KOPT-K1 (cell line): ENCODE results near the gene KYAT1.
A peak's percentile ranks its signal among the peaks of the same experiment; 100 is the strongest.

Source experiments
- H3K27ac ChIP-seq: fragments of 200-600 bp; sonication (generic); 2 replicates; pipeline ENCODE4 v1.5.1; 2016; ENCODE audit warnings: antibody characterized with exemption, mild to moderate bottlenecking, low read depth, low read length; ENCODE audit not compliant: poor library complexity, severe bottlenecking
- H3K36me3 ChIP-seq: fragments of 200-600 bp; sonication (generic); 2 replicates; pipeline ENCODE4 v1.5.1; 2017; ENCODE audit warnings: antibody characterized with exemption, mild to moderate bottlenecking, low read length, moderate library complexity; ENCODE audit not compliant: insufficient read depth
- H3K9me3 ChIP-seq: fragments of 200-600 bp; sonication (generic); 2 replicates; pipeline ENCODE4 v1.5.1; 2017; ENCODE audit warnings: antibody characterized with exemption, low read length, mild to moderate bottlenecking; ENCODE audit not compliant: insufficient read depth, poor library complexity, severe bottlenecking

The KYAT1 gene

DNA sequence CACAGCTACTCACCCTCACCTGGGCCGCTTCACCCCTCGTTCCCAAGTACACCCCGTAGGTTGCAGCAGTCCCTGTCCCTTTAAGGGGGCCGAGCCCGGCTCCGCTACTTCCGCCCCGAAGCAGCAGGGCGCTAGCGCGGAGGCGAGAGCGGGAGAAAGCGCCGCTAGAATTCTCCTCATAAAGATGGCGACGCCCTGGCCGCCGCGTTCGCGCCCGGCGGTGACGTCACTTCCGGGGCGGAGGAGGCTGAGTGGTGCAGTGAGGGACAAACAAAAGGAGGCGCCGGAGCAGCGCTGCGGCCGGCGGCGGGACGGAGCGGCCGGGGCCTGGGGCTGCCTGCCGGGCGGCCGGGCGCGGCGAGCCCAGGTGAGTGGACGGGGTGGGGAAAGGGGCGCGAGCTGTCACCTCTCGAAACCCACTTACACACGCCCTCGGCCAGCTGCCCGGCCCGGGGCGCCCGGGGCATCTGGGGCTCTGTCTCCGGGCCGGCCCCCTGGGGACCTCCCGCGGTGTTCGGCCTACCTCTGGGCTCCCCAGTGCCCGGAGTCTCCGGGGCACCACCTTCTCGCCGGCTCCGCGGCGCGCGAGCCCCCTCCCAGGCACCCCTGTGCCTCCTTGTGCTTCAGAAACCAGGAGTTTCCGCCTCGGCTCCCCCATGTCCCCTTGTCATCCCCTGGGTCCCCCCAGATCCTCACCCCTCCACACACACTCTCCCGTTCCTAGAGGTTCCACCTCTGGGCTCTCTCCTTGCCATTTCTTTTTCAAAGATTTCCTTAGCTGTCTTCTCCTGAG lies at the start of gene KYAT1, which contains the start of gene LRRC8A:
Gene KYAT1, minus strand, starts transcription at position 67 of the 793 bp plus-strand sequence. CDS start 36,545 bp downstream, outside the sequence.
Gene LRRC8A, plus strand, starts transcription at position 250 of the 793 bp plus-strand sequence. CDS start 25,032 bp downstream, outside the sequence.
- Histone ChIP-seq H3K9me3 (no peaks in the 10 kb centered on the region), H3K27ac (peak within 1 kb of the TSS; percentile 75), H3K36me3 (peaks cover 11% of the 10 kb centered on the region; the same call in 1 of the 2 replicates)

DNA sequence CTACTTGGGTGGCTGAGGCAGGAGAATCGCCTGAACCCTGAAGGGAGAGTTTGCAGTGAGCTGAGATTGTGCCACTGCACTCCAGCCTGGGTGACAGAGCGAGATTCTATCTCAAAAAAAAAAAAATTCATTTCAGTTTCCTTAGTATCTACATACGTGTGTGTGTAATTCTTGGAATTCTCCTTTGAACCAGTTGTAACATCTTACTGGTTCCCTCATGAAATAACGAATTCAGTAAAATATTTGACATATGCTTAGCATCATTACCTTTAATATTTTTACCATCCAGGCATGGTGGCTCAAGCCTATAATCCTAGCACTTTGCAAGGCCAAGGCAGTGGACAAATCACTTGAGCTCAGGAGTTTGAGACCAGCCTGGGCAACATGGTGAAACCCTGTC lies 47.8 kb upstream of the KYAT1 start:
- Histone ChIP-seq H3K27ac (no peak overlapping the region), H3K9me3 (no peaks in the 10 kb centered on the region), H3K36me3 (no peaks in the 10 kb centered on the region)

DNA sequence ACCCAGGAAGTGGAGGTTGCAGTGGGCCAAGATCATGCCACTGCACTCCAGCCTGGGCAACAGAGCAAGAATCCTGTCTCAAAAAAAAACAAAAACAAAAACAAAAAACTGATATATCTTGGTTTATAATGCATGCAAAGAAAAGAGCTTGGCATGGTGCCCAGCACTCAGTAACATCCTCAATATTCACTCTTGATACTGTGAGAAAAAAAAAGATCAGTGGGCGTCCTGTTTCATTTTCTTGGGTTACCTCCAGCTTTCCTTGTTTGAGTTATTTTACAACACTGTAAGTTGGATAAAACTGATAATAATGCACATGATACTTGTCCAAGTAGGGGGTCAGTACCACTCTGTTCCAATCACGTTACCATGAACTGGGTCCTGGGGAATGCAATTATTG lies 46.9 kb upstream of the KYAT1 start:
- no peak overlapping the region for H3K27ac ChIP-seq
- no peaks in the 10 kb centered on the region for H3K9me3 ChIP-seq
- no peaks in the 10 kb centered on the region for H3K36me3 ChIP-seq

DNA sequence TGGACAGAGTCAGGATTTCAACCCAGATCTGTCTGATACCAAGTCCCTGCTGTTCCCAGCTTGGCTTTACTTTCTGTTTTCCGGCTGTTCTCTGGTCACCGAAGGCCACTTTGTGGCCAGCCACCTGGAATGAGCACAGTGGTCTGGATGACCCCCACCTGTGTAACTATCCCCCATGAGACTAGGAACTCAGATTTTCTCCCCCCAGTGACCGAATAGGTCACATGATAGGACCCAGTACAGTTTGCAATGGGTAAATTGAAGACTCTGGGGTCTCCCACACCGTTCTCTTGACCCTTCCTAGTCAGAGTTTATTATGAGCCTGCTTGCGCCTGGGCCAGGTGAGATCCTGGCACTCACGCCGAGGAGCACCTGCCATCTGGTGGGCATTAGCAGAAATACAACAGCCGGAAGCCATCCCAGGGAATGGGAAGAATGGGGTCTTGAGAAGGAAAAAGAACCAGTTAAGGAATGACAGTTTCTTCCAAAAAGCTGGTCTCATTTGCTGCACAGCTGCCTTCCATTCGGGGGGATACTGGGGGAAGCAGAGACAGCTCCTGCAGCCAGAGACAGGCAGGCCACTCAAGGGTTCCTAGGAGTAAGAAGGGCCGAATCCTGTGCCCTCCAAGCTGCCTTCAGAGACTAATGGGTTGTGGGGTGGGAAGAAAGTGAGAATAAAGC lies 46.1 kb upstream of the KYAT1 start:
- Histone ChIP-seq H3K9me3 (no peaks in the 10 kb centered on the region), H3K36me3 (no peaks in the 10 kb centered on the region), H3K27ac (no peak overlapping the region)

DNA sequence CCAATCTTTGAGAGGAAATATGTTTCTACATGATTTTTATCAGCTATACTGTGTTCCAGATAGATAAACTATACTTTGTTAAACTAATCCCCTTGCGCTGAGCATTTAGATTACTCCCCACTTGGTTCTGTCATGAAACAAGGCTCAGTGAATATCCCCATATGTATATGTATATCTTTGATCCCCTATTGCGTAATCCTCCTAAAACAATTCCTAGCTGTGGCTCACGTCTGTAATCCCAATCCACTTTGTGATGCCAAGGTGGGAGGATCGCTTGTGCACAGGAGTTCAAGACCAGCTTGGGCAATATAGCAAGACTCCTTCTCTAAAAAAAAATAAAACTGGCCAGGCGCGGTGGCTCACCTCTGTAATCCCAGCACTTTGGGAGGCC lies 41.7 kb upstream of the KYAT1 start:
- Histone ChIP-seq H3K9me3 (no peaks in the 10 kb centered on the region), H3K36me3 (no peaks in the 10 kb centered on the region), H3K27ac (no peak overlapping the region)

DNA sequence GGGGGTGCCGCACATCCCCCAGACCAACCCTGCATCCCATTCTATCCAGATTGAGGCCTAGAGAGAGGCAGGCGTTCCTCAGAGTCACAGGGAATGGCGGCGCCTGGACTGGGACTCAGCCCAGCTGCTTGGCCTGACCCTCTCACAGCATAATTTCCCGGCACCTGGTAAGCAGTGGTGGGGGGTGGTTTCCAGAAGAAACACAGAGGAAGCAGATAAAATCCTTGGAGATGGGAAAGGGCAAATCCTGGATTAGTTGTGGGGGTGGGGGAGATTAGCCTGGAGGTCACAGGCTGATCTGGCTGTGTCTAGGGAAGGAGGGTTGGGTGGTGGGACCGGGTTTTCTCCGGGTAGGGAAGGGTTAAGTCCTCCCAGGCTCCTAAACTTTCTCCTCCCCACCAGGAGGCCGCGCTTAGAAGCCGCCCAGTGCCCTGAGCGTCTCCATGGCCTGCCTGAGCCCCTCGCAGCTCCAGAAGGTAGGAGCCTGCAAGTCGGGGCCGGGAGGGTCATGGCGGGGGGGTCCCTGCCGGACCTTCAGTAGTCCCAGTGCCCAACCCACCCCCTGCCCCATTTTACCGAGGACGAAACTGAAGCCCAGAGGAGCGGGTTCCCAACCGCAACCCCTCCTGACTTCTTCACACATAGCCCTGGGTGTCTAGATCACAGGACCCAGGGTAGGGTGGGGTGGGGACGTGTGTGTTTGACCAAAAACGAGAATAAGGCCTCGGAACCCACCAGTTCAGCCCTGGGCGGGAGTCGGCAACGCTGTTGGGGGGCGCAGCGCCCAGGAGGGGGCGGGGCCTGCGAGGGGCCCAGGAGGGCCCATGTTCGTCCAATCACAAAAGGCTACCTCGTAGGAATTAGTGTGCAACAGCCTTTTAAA lies 40.4 kb upstream of the KYAT1 start:
- Histone ChIP-seq H3K27ac (no peak overlapping the region), H3K36me3 (peaks cover 12% of the 10 kb centered on the region; the same call in 1 of the 2 replicates), H3K9me3 (no peaks in the 10 kb centered on the region)

DNA sequence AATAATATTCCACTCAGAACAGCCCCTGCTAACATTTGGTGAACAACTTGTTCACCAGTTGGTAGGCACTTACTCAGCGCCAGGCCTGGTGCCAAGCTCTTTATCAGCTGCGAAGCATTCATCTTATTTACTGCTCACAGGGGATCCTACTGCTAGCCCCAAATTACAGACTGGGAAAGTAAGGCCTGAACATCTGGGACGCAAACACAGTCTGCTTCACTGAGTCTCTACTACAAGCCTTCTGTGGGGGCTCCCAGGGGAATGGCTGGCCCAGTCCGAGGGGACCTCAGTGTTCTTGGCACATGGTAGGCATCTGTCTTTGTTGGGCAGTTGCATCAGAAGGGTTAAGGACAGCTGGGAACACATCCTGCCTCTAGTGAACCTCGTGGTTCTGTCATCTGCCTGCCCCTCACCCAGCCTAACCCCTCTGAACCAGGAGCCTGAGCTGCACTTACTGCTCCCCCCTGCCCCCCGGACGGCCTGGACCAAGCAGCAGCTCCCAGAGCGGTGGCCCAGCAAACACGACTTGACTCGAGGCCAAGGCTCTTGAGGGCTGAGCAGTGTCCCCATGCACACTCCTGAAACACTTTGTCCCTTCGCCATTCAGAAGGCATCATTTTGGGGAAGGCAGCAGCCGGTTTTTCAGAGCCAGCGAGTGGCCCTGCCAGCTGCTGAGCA lies 38.8 kb upstream of the KYAT1 start, which contains the start of gene PHYHD1:
Gene PHYHD1, plus strand, starts transcription at position 602 of the 678 bp plus-strand sequence. CDS start 1,342 bp downstream, outside the sequence.
- Histone ChIP-seq H3K27ac (no peak within 1 kb of the TSS), H3K36me3 (peaks cover 21% of the 10 kb centered on the region; the same call in 1 of the 2 replicates), H3K9me3 (no peaks in the 10 kb centered on the region)

DNA sequence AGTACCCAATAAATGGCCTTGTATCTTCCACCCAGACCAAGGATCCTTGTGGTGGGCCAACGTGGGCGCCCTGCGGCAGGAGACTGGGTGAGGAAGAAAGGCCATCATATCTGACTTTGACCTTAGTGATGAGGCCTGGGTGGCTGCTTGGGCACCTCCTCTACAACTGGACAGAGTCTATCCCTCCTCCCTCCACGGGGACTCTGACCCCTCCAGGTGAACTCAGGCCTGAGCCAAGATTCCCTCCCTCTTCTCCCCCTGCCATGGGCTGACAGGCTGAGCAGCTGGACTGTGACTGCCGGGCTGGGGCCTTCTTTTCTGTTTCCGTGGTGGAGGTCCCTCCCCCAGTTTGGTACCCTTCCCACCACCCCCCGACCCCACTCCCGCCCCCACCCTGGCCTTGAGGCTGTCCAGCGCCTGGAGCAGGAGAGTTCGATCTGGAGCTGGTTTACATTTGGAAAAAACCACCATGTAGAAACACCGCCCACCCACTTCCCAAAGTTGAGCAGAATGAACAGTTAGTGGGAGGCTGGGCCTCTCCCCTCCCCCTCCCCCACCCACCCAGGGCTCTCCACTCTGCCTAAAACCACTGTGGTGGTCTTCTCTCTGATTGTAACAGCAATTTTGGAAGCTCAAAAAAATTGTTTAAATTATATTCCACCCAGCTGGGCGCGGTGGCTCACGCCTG lies 37.8 kb upstream of the KYAT1 start:
- Histone ChIP-seq H3K36me3 (peaks cover 25% of the 10 kb centered on the region; the same call in 1 of the 2 replicates), H3K9me3 (no peaks in the 10 kb centered on the region), H3K27ac (no peak overlapping the region)

DNA sequence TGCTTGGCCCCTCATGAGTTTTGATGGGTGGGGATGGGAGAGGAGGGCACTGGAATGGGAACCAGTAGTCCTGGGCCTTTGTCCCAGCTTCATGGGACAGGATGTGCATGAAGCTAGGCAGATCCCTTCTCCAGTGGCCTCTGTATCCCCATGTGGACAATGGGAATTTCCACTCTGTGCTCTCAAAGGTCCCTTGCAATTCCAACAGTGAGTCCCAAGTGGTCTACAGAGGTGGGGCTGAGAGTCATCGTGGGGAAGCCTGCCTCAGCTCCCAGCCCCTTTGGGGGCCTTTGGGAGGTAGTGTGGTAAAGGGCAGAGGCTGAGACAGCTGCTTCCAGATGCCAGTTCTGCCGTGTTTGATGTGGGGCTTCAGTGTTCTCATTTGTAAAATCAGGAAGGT lies 37.2 kb upstream of the KYAT1 start:
- H3K27ac ChIP-seq: no peak overlapping the region
- no peaks in the 10 kb centered on the region for H3K9me3 ChIP-seq
- peaks cover 31% of the 10 kb centered on the region; the same call in 1 of the 2 replicates for H3K36me3 ChIP-seq

DNA sequence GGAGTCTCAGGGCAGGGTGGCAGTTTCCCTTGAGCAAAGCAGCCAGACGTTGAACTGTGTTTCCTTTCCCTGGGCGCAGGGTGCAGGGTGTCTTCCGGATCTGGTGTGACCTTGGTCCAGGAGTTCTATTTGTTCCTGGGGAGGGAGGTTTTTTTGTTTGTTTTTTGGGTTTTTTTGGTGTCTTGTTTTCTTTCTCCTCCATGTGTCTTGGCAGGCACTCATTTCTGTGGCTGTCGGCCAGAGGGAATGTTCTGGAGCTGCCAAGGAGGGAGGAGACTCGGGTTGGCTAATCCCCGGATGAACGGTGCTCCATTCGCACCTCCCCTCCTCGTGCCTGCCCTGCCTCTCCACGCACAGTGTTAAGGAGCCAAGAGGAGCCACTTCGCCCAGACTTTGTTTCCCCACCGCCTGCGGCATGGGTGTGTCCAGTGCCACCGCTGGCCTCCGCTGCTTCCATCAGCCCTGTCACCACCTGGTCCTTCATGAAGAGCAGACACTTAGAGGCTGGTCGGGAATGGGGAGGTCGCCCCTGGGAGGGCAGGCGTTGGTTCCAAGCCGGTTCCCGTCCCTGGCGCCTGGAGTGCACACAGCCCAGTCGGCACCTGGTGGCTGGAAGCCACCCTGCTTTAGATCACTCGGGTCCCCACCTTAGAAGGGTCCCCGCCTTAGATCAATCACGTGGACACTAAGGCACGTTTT lies 35.5 kb upstream of the KYAT1 start:
- peaks cover 42% of the 10 kb centered on the region; the same call in 1 of the 2 replicates for H3K36me3 ChIP-seq
- no peak overlapping the region for H3K27ac ChIP-seq
- H3K9me3 ChIP-seq: no peaks in the 10 kb centered on the region

DNA sequence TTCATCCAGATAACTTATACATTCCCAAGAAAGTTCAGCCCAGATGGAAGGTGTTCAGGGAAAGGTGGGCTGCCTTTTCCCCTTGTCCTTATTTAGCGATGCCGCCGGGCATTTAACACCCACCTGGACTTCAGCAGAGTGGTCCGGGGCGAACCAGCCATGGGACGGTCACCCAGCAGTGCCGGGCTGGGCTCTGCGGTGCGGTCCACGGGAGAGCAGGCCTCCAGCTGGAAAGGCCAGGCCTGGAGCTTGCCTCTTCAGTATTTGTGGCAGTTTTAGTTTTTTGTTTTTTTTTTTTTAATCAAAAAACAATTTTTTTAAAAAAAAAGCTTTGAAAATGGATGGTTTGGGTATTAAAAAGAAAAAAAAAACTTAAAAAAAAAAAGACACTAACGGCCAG lies 35.0 kb upstream of the KYAT1 start:
- H3K9me3 ChIP-seq: no peaks in the 10 kb centered on the region
- H3K36me3 ChIP-seq: peaks cover 48% of the 10 kb centered on the region; the same call in 1 of the 2 replicates
- no peak overlapping the region for H3K27ac ChIP-seq

DNA sequence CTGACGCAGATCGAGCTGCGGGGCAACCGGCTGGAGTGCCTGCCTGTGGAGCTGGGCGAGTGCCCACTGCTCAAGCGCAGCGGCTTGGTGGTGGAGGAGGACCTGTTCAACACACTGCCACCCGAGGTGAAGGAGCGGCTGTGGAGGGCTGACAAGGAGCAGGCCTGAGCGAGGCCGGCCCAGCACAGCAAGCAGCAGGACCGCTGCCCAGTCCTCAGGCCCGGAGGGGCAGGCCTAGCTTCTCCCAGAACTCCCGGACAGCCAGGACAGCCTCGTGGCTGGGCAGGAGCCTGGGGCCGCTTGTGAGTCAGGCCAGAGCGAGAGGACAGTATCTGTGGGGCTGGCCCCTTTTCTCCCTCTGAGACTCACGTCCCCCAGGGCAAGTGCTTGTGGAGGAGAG lies 34.5 kb upstream of the KYAT1 start:
- Histone ChIP-seq H3K9me3 (no peaks in the 10 kb centered on the region), H3K27ac (no peak overlapping the region), H3K36me3 (peaks cover 49% of the 10 kb centered on the region; the same call in 1 of the 2 replicates)

DNA sequence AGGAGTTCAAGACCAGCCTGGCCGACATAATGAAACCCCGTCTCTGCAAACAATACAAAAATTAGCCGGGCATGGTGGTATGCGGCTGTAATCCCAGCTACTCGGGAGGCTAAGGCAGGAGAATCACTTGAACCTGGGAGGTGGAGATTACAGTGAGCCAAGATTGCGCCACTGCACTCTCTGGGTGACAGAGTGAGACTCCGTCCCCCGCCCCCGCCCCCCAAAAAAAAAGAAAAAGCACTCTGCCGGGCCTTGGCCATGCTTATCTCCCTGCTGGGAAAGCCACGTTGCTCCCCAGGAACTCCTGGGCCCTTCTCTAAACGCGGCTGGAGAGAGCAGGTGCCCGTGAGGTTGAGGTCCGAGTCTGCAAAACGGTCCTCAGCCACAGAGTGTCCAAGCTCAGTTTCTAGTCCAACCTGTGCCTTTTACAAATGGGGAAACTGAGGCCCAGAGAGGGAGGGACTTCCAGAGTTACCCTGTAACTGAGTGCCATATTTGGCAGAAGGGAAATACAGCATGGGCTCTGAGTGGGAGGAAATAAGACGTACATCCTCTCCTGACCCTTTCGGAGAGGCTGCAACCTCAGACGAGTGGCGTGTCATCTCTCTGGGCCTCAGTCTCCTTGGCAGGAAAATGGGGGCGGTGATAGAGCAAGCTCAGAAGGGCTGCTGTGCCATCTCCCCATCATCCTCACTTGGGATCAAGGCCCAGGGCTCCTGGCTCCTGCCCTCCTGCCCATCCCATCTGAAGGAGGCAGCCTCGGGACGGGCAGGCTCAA lies 32.4 kb upstream of the KYAT1 start:
- Histone ChIP-seq H3K36me3 (peaks cover 65% of the 10 kb centered on the region), H3K27ac (no peak overlapping the region), H3K9me3 (no peaks in the 10 kb centered on the region)
